ENCODE measurements around the gene EYS.

DNA sequence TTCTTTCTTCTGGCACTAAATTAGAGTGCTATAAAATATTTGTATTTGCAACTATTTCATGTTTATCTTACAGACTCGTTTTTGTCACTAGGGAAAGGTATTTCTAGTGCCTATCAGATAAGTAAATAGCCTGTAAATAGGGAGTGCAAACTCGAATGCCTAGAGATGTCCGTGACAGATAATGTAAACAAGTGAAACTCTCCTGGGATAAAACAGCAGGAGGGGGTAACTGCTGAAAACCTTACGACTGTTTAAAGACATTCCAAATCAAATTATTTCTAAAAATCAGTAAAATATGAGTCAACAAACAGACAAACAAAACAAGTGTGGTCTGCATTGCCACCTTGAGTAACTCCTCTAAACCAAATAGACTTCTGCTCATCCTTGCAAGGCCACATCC lies 932.1 kb downstream of the EYS start:
- TF ChIP-seq ZNF274 (IDR thresholded peaks at IDR 0.05; ENCODE audit: low read depth, low read length) (no peak), YY1 (IDR thresholded peaks at IDR 0.05; ENCODE audit: insufficient read depth, insufficient read length) (no peak)
